GM18526 (cell line): ENCODE results near the gene MIGA2.

ENCODE experiments used
- POLR2A ChIP-seq: IDR thresholded peaks from 3 replicates; pipeline ENCODE4 v1.6.1; 2011; ENCODE audit not compliant: insufficient read length; ENCODE audit errors: extremely low read depth

MIGA2 gene

DNA sequence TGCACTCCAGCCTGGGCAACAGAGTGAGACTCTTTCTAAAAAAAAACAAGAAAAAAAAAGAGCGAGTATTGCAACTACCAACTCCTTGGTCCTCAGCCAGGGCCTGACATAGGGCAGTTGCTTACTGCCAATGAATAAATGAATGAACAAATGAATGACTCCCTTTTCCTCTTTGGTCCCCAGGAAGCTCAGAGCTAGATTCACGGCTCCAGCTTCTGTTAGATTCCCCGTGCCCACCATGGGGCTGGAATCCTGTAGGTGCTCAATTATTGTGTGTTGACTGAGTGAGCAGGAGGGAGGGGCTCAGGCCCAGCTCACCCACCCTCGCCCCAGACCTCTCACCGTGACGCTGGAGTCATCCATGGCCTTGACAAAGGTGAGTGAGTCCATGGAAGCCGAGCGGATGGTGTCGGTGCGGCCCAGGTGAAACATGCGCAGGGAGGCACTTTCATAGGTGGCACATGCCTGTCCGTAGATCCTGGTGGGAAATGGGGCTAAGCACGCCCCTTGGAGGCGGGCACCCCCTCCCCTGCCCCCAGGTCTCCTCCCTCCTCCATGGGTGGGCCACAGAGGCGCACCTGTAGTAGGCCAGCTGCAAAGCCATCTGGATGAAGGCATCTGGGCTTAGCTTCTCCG lies 61.4 kb downstream of the MIGA2 start:
- no peak for TF ChIP-seq POLR2A

DNA sequence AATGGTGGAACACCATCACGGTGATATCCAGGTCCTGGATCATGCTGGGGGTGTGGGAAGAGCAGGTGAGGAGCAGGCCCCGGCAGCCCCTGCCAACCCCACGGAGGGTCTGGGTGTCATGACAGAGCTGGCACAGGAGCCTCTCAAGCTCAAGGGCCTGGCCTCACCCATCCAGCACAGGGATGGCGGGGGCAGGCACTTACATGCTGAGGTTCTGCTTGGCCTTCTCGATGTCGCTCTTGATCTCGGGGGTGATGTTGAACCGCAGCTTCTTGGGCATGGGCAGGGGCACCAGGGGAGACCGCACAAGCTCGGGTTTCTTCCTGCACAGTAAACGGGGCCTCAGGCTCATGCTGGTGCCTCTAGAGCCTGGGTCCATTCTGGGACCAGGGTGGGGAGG lies 61.9 kb downstream of the MIGA2 start:
- no peak for TF ChIP-seq POLR2A

DNA sequence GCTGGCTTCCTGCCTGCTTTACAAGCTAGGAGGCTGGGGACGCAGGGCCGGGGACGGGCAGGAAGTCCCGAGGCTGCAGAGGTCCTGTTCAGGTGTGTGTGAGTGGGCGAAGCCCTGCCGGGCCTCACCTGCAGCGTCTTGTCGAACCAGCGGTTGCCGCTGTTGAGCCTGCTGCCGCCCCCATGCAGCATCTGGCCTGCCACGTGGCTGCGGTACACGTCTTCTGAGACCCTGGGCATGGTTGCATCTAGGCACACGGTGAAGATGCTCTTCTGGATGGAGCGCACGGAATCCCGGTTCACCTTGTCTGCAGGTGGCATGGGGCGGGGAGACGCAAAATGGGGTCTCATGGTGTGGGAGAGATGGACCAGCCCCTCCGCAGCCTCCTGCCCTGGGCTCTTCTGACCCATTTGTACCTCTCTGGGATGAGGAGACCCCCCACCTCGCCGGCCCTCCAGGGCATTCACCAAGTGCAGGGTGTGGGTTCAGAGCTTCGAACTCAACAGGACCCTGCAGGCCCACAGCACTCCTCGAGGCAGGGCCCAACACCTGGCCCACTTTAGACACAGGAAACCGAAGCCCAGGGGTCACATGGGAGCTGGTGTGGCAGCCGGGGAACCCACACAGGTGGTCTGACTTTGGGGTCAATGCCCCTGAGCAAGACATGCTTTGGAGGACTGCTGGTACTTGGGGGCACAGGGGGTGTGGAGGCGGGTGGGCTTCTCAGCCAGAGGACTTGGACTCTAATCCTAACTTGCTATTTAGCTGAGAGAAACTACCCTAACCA lies 64.2 kb downstream of the MIGA2 start:
- no peak for TF ChIP-seq POLR2A

DNA sequence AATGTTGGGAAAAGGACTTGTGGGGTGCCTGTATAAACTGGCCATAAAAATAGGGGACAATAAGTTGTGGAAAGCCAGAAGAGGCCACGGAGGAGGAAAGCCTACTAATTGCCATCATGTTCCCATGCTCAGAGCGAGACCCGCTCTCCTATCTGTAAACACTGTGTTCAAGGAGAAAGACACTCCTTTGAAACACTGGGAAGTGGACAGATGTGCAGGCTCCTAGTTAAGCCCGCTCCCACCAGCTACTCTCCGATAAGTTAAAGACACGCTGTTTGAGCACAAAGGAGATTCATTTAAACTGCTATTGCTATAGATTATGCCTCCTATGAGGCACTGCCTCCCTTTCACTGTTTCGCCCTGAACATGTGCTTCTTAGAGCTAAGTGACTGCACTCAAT lies 64.9 kb downstream of the MIGA2 start:
- TF ChIP-seq POLR2A = no peak

DNA sequence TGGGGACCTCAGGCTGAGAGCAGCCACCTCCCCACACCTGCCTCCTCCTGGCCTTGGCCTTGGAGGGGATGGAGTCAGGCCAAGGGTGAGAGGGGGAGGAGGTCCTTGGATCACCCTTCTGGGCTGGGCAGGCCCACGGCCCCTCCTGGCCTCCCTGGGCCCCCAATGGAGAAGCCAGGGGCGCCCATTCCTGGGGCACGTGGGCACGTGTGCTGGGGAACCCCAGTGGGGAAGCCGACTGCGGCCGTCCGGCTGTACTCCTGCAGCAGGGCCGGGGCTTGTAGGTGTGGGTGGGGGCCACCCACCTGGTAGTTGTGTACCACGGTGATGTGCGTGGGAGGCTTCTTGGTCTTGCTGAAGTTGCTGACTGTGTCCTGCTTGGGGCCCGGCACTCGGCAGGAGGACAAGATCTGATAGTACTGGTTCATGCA lies 65.7 kb downstream of the MIGA2 start:
- no peak for TF ChIP-seq POLR2A

DNA sequence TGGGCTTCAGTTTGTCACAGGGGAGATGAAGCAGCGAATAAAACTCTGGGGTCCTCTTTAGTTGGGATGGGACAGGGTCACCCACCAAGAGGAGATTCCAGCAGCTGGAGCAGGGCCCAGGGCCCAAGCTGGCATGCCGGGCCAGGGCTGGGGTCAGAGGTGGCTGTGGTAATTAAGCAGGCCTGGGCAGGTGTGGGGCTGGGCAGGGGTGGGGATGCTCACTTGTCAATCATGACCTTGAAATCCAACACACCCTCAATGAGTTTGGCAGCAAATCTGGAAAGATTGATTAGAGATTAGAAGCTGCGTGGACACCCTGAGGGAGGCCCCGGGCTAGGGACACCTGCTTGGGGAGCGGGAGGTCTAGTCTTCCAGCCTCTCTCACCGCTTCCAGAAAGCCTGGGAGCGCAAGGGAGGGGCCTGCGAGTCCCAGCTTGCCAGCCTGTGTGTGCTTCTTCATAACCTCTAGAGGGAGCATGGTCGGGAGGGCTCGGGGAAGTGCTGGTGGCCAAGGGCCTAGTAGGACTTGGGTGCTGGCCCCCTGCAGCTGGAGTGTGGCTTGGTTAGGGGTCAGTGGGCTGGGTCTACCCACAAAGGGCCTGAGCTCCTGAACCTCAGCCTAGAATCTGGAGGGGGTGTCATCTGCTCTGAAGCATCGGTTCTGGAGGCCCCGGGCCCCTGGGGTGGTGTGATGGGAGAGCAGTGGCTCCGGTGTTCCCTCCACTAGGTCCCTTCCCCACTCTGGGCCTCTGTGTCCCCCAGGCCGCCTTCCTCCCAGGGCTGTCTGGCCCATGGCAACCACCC lies 66.6 kb downstream of the MIGA2 start:
- TF ChIP-seq POLR2A = no peak

DNA sequence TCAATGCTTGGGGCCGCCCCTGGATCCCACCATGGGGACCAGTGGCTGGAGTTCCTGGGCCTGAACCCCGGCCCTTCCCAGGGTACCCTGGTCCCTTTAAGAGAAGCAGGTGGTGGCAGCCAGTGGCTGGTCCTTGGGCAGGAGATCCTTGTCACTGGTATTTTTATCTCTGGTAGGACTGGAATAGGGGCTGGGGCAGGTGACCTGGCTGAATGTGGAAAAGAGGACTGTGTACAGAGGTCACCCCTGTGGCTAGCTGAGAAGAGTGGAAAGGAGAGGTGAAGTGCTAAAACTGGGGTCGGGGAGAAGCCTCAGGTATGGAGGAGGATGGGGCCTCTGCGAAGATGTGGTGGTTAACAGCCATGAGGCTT lies 67.2 kb downstream of the MIGA2 start:
- no peak for TF ChIP-seq POLR2A

DNA sequence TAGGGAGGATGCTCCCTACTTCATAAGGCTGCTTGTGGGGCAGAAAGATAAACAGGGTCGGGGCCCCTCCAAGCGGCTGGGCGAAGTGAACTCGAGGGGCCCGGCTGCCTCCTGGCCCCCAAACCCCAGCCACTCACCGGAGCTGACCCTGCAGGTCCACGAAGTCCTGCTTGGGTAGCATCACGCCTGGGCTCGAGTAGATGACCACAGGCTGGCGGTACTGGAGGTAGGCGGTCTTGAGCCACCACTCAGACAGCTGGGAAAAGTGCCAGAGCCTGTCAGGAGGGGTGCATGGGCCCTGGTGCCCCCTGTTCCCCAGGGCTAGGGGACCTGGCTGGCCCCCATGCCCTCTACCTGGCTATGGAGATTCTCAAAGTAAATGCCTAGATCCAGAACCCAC lies 67.6 kb downstream of the MIGA2 start:
- TF ChIP-seq POLR2A = no peak

DNA sequence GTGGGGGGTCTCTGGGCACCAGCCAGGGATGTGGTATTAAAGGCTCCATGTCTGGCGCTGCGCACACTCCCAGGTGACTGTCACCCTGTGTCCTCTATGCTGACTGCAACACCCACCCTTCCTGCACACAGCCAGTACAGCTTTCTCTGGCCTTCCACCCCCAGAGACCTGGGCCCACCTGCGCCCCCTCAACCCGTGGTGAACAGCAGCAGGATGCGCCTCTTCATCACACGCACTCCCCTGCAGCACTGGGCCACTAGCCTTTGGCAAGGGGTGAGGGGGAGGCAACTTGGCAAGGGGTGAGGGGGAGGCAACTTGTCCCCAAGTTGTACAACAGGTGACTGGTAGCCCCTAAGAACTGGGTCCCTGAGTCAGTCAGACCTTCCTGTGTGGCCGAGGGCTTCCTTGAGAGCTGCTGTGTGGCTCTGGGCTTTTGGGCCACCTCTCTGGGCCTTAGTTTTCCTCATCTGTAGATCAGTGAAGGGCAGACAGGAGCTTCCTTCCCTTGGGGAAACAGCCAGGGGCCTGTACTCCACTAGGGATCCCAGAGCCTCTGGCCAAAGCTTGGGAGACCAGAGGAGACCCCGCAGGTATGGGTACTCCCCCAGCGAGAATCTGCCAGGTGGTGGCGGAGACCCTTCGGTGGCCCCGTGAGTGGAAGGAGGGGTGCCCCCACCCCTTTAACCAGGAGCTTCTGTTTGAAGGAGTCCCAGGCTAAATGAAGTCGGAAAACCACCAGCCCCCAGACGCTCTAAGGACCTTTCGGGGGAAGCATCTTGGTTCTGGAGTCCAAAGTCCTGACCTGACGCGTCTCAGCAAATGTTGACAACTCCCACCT lies 69.7 kb downstream of the MIGA2 start:
- TF ChIP-seq POLR2A = no peak

DNA sequence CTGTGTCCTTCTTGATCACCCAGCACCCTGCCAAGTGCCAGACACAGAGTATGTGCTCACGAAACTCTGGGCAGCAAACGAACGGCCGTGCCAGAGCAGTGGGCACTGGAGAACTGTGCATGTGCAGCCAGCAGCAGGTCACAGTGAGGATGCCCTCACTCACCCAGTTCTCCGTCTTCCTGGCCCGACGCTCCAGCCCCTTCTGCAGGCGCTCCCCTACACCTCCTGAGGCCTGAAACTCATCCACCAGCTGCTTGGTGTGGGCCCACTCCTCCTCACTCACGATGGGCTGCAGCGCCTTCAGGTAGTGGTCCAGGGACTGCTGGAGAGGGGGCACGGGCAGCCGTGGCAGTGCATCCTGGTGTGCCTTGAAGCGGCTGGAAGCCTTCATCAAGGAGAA lies 71.2 kb downstream of the MIGA2 start:
- no peak for TF ChIP-seq POLR2A

DNA sequence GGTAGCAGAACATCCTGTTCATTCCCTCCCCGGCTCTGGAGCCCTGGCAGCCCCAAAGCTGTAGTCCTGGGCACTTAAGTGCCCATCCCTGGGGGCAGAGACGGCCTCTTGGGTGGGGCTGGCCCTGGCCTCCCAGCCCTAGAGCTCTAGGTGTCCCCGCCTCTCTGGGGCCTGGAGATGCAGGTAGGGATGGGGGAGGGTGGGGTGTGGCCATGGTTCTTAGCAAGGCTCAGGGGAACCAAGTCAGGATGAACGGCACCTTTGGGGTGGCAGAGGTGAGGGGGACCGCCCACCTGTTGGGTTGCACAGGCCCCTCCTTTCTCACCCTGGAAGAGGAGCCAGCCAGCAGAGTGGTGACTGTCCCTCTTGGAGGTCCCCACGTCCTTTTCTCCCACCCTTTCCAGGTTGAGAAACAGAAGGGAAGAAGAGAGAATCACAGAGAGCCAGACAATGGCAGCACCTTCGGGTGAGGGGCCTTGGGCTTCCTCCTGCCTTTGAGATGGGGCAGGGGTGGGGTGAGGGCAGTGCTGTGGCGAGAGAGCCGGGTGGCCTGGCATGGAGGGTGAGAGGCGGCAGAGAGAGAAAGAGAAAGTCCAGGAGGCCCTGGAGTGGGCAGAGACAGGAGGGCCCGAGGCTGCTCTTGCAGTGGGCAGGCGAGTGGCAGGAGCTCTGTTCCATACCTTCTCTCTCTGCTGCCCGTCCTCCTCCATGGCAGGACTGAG lies 71.8 kb downstream of the MIGA2 start:
- TF ChIP-seq POLR2A = no peak

DNA sequence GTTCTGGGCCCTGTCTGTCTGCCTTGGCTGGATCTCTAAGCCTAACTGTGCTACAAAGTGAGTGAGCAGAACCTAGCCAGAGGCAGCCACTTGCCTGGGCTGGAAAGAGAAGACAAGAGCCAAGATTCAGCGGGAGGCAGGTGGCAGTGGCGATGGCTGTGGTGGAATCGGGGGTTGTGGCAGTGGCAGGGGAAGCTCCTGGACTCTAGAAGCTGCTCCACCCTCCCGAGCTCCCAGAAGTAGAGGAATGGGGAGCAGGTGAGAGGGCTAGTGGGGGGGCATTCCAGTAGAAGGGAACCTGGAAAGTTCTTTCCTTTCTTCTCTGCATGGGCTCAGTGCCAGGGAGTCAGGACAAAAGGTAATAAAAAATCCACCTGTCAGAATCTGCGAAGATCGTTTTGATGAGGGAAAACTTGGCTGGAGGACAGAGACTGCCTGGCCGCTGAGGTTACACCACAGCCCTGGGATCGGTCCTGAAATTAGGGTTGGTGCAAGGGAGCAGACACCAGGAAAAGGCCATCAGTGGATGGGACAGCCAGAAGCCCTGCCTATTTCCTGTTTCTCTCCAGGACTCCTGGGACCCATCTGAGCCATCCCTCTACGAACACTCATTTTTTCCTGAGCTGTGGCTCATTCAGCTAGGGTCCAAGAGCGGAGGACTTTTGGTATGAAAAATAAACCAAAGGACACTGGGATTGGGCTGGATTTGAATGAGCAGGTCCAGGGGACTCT lies 72.5 kb downstream of the MIGA2 start:
- TF ChIP-seq POLR2A = no peak

DNA sequence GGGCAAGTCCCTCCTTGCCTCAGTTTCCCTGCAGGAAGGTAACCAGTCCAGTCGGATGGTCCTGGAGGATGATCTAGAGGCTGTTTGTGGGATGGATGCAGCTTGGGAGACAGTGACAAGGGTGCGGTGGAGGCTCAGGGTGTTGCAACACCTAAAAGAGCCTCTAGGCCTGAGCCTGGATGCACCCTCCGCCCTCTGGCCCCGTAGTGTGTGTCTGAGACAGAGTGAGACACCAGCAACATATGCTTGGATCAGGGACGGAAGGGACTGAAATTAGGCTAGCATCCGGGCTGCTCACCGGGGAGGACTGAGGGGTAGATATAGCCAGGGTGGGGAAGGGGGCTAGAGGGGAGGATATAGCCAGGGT lies 73.1 kb downstream of the MIGA2 start:
- TF ChIP-seq POLR2A = no peak
